Measurements from ENCODE around the gene LILRB3. TPM values are rescaled to one million over a fixed set of nuclear protein-coding genes. Genes with fewer than 3 reads are reported as not detected.

The LILRB3 gene
- total RNA-seq, 2 experiments from 2014 or later = 1.1 to 1.3 TPM

GRCh38 chr19:54169149-54169740, 53.6 kb downstream of the LILRB3 start:
- peaks cover 10% of the 10 kb centered on the region for H3K4me1 Mint-ChIP-seq (ENCODE audit: low read depth)
- Histone ChIP-seq H3K36me3 (ENCODE audit: insufficient read depth, low read length) (no peaks in the 10 kb centered on the region), H3K9me3 (ENCODE audit: control insufficient read depth in 1 of 2, insufficient read depth in 1 of 2, low read length in 2 of 2) (peaks cover 0 to 5% of the 10 kb centered on the region in 2 experiments), H3K27ac (ENCODE audit: low read depth in 1 of 2, low read length in 2 of 2) (no peak overlapping the region), H3K27me3 (ENCODE audit: control insufficient read depth in 1 of 2, insufficient read depth in 2 of 2, low read length in 2 of 2) (no peaks in the 10 kb centered on the region), H3K4me1 (ENCODE audit: insufficient read depth, low read length) (peaks cover 30% of the 10 kb centered on the region), H3K4me3 (ENCODE audit: low read length) (no peak overlapping the region)
- no peak overlapping the region for H3K4me3 Mint-ChIP-seq
- no peak for TF ChIP-seq CTCF (IDR thresholded peaks at IDR 0.05)
- ATAC-seq (ENCODE audit: poor library complexity) = no peak
- no peak overlapping the region for H3K27ac Mint-ChIP-seq
- ChIA-PET CTCF (interaction anchor here (0.6 to 2.0 kb wide), 13 partner anchors 9 to 303 kb away, joined by 3 to 20 read pairs (median 4); partner anchors contain the start of genes CNOT3, LENG1, MBOAT7 and PRPF31), POLR2A (interaction anchor here (0.8 to 1.3 kb wide), 3 partner anchors 10 to 32 kb away, joined by 4 to 7 read pairs (median 5); partner anchors contain the start of genes CNOT3, LENG1, MBOAT7 and TSEN34)
- no peaks in the 10 kb centered on the region for H3K36me3 Mint-ChIP-seq (ENCODE audit: low read depth)
- H3K27me3 Mint-ChIP-seq = no peaks in the 10 kb centered on the region
- intact Hi-C loops (cut with DNase I, micrococcal nuclease) = loop anchor here in 1 of 2 experiments (2.0 kb wide), 2 partner anchors 20 to 224 kb away; partner anchors contain the start of gene MBOAT7
- DNase-seq = no peak
- no peaks in the 10 kb centered on the region for H3K9me3 Mint-ChIP-seq

- no peak overlapping the region for H3K27ac Mint-ChIP-seq
Measured at GRCh38 chr19:54168174-54168917, 54.5 kb downstream of the LILRB3 start.

More at GRCh38 chr19:54168174-54168917, 54.5 kb downstream of the LILRB3 start:
- Histone ChIP-seq H3K4me3 (ENCODE audit: low read length) (no peak overlapping the region), H3K4me1 (ENCODE audit: insufficient read depth, low read length) (peaks cover 34% of the 10 kb centered on the region), H3K9me3 (ENCODE audit: control insufficient read depth in 1 of 2, insufficient read depth in 1 of 2, low read length in 2 of 2) (peaks cover 0 to 5% of the 10 kb centered on the region in 2 experiments), H3K27ac (ENCODE audit: low read depth in 1 of 2, low read length in 2 of 2) (no peak overlapping the region), H3K36me3 (ENCODE audit: insufficient read depth, low read length) (no peaks in the 10 kb centered on the region), H3K27me3 (ENCODE audit: control insufficient read depth in 1 of 2, insufficient read depth in 2 of 2, low read length in 2 of 2) (no peaks in the 10 kb centered on the region)
- peak; percentile 79 to 97 (median 90) for DNase-seq
- Mint-ChIP-seq H3K36me3 (ENCODE audit: low read depth) (no peaks in the 10 kb centered on the region), H3K9me3 (no peaks in the 10 kb centered on the region), H3K27me3 (no peaks in the 10 kb centered on the region), H3K4me3 (no peak overlapping the region), H3K4me1 (ENCODE audit: low read depth) (peaks cover 12% of the 10 kb centered on the region)
- intact Hi-C loops (cut with DNase I, micrococcal nuclease) = loop anchor here (1.0 to 2.0 kb wide), 4 partner anchors 20 to 224 kb away; partner anchors contain the start of gene MBOAT7 (in 1 of the 2)
- ChIA-PET CTCF (interaction anchor here (0.6 to 2.0 kb wide), 13 partner anchors 8 to 302 kb away, joined by 3 to 20 read pairs (median 4); partner anchors contain the start of genes CNOT3, LENG1, MBOAT7 and PRPF31), POLR2A (interaction anchor here (0.7 to 1.3 kb wide), 4 partner anchors 9 to 280 kb away, joined by 3 to 7 read pairs (median 4); partner anchors contain the start of genes CNOT3, LENG1, LENG8 and MBOAT7)
- peak; percentile 83 for ATAC-seq (ENCODE audit: poor library complexity)
- TF ChIP-seq CTCF (IDR thresholded peaks at IDR 0.05) = peak; percentile 80

Other genes starting within 250 kb of the LILRB3 start
- gene CACNG6, start 231.4 kb downstream of the LILRB3 start, total RNA-seq = not detected
- not detected for gene VSTM1, start 159.1 kb downstream of the LILRB3 start, total RNA-seq
- not detected for gene TARM1, start 141.6 kb downstream of the LILRB3 start, total RNA-seq
- under 1 TPM; 0.41 to 0.42 TPM for gene OSCAR, start 122.2 kb downstream of the LILRB3 start, total RNA-seq
- 10 to 100 TPM; 63.0 to 63.5 TPM for gene NDUFA3, start 120.2 kb downstream of the LILRB3 start, total RNA-seq
- gene TFPT, start 107.3 kb downstream of the LILRB3 start, total RNA-seq = 10 to 100 TPM; 10.1 to 11.2 TPM
- gene PRPF31, start 107.3 kb downstream of the LILRB3 start, total RNA-seq = 10 to 100 TPM; 52.9 to 55.9 TPM
- gene CNOT3, start 85.2 kb downstream of the LILRB3 start, total RNA-seq = 10 to 100 TPM; 26.7 to 28.7 TPM
- 10 to 100 TPM; 14.4 to 16.0 TPM for gene LENG1, start 63.3 kb downstream of the LILRB3 start, total RNA-seq
- 1 to 10 TPM in 1 of 2 experiments, under 1 TPM in 1; 0.84 to 1.5 TPM for gene TMC4, start 49.8 kb downstream of the LILRB3 start, total RNA-seq
- 10 to 100 TPM; 13.7 to 18.0 TPM for gene MBOAT7, start 33.4 kb downstream of the LILRB3 start, total RNA-seq
- 1 to 10 TPM; 8.4 to 8.6 TPM for gene TSEN34, start 31.7 kb downstream of the LILRB3 start, total RNA-seq
- 1,000 to 10,000 TPM; 2,017 to 2,050 TPM for gene RPS9, start 22.1 kb downstream of the LILRB3 start, total RNA-seq
- under 1 TPM in 1 of 2 experiments, not detected in 1; 0.60 TPM for gene LILRA6, start 19.8 kb upstream of the LILRB3 start, total RNA-seq
- not detected for gene LILRB5, start 34.3 kb upstream of the LILRB3 start, total RNA-seq
- gene LILRB2, start 58.1 kb upstream of the LILRB3 start, total RNA-seq = 1 to 10 TPM; 1.3 to 1.5 TPM
- gene LILRA5, start 90.2 kb upstream of the LILRB3 start, total RNA-seq = 1 to 10 TPM; 1.5 TPM
- gene LILRA4, start 116.2 kb upstream of the LILRB3 start, total RNA-seq = under 1 TPM; 0.47 to 0.52 TPM
- 10 to 100 TPM; 12.3 to 14.4 TPM for gene LAIR1, start 141.9 kb upstream of the LILRB3 start, total RNA-seq
- not detected for gene TTYH1, start 192.5 kb upstream of the LILRB3 start, total RNA-seq
- gene LENG8, start 226.2 kb upstream of the LILRB3 start, total RNA-seq = 100 to 1,000 TPM; 610 to 639 TPM
- 1 to 10 TPM; 2.8 to 2.9 TPM for gene LENG9, start 240.8 kb upstream of the LILRB3 start, total RNA-seq